Liver (tissue), 3 donors: ENCODE results near the gene ZNF778.

Experiments used
- FOXA1 ChIP-seq: IDR thresholded peaks from 2 replicates; pipeline ENCODE4 v1.6.1; 2016; ENCODE audit warnings: antibody characterized with exemption
- TAF1 ChIP-seq: conservative IDR thresholded peaks from 2 replicates; pipeline ENCODE4 v1.6.1; 2016; ENCODE audit warnings: antibody characterized with exemption, mild to moderate bottlenecking
- TF ChIP-seq, protein P1 (sequence below): fragments of 150-350 bp; IDR thresholded peaks from 2 replicates; pipeline ENCODE4 v1.5.1; 2017; ENCODE audit warnings: improper control_type of control experiment, low read depth, low read length; ENCODE audit not compliant: missing input control
- donor health status: healthy.
- donor health status: healthy.

DNA sequence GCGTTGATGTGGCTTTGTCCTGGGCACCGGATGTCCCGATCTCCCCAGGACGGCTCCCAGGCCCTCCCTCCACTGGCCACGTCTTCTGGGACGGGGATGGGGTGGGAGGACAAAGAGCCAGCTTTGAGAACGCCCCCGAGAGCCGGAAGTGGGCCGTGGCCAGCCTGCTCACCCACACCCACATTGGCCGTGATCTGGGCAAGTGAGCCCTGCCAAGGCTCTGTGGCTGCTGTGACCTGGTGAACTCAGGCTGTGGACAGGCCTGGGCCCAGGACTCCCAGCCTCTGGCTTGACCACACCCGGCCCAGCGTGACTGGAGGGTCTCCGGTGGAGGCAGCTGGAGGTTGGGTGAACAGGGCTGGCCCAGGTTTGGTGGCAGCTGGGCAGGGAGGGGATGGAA is 42.6 kb upstream of the ZNF778 start:
- TF ChIP-seq, protein P1, sequence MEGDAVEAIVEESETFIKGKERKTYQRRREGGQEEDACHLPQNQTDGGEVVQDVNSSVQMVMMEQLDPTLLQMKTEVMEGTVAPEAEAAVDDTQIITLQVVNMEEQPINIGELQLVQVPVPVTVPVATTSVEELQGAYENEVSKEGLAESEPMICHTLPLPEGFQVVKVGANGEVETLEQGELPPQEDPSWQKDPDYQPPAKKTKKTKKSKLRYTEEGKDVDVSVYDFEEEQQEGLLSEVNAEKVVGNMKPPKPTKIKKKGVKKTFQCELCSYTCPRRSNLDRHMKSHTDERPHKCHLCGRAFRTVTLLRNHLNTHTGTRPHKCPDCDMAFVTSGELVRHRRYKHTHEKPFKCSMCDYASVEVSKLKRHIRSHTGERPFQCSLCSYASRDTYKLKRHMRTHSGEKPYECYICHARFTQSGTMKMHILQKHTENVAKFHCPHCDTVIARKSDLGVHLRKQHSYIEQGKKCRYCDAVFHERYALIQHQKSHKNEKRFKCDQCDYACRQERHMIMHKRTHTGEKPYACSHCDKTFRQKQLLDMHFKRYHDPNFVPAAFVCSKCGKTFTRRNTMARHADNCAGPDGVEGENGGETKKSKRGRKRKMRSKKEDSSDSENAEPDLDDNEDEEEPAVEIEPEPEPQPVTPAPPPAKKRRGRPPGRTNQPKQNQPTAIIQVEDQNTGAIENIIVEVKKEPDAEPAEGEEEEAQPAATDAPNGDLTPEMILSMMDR: no peak
- no peak for TF ChIP-seq TAF1
- TF ChIP-seq FOXA1: no peak
